ENCODE measurements around the gene LCLAT1.

GRCh38 chr2:30686000-30686399 lies 239.0 kb downstream of the LCLAT1 start:
- TF ChIP-seq CTCF (IDR thresholded peaks at IDR 0.05) = no peak
- TF ChIP-seq POLR2AphosphoS5 (IDR thresholded peaks at IDR 0.05) = no peak

All from suprapubic skin (tissue), 3 donors.